ENCODE results near the gene IL11RA.

IL11RA gene

DNA sequence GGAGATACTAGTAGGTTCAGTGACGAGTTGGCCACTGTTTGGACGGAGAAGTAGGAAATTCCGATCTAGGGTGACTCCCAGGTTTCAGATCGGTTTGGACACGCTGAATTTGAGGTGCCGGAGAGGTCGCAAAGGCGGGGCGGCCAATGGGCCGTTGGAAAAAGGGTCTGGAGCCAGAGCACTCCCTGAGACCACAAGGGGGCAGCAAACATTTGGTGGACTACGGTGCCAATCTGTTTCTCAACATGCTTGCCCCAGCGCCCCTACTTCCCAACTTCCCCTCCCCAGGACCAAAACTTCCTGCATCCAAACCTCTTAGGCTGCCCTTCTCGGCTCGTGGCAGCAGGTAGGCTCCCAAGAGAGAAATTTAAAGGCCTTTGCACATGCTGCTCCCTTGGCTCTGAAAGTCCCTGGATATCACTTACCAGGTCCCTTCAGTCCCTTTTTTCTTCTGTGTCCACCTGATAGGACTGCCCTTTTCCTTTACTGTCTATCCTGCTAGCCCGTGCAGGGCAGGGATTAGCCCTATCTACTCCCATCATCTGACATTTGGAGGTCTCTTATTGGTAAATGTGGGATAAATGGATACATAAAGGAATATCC, 39.1 kb upstream of the IL11RA start:
- Histone ChIP-seq H3K27ac (peak overlapping the region; percentile 96), H3K9ac (peak overlapping the region; percentile 96)

DNA sequence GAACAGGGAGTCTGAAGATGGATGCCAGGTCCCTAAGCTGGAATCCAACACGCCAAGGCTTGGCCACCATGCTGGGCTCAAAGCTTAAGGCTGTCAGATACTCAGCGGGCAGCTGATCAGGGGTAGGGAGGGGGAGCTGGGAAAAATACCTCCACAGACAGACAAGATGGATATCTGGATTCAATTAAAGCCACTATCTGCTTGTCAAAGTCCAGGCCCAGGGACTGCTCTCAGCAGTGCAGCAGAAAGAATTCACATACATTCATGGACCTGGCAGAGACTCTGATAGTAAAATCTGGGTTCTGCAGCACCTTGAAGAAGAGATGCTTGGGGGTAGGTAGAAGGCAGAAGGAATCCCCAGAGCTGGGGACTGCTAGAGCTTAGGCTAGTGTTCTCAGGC, 36.9 kb upstream of the IL11RA start:
- no peak for TF ChIP-seq Cebpa-rat (IDR thresholded peaks at IDR 0.05)

More for the DNA sequence above, 39.1 kb upstream of the IL11RA start:
- H3K9me3 ChIP-seq = no peaks in the 10 kb centered on the region
- H3K4me2 ChIP-seq = peak overlapping the region; percentile 92
- no peaks in the 10 kb centered on the region for H4K20me1 ChIP-seq
- TF ChIP-seq Cebpa-rat (IDR thresholded peaks at IDR 0.05) = no peak
- H3K36me3 ChIP-seq = peaks cover 34% of the 10 kb centered on the region; the same call in 1 of the 2 replicates
- peak overlapping the region; percentile 85 for H3K4me3 ChIP-seq
- 0 out of 2 replicates have a peak, but pooled peaks cover 3% of the 10 kb centered on the region for H3K27me3 ChIP-seq
- H3K4me1 ChIP-seq = peaks cover 20% of the 10 kb centered on the region

DNA sequence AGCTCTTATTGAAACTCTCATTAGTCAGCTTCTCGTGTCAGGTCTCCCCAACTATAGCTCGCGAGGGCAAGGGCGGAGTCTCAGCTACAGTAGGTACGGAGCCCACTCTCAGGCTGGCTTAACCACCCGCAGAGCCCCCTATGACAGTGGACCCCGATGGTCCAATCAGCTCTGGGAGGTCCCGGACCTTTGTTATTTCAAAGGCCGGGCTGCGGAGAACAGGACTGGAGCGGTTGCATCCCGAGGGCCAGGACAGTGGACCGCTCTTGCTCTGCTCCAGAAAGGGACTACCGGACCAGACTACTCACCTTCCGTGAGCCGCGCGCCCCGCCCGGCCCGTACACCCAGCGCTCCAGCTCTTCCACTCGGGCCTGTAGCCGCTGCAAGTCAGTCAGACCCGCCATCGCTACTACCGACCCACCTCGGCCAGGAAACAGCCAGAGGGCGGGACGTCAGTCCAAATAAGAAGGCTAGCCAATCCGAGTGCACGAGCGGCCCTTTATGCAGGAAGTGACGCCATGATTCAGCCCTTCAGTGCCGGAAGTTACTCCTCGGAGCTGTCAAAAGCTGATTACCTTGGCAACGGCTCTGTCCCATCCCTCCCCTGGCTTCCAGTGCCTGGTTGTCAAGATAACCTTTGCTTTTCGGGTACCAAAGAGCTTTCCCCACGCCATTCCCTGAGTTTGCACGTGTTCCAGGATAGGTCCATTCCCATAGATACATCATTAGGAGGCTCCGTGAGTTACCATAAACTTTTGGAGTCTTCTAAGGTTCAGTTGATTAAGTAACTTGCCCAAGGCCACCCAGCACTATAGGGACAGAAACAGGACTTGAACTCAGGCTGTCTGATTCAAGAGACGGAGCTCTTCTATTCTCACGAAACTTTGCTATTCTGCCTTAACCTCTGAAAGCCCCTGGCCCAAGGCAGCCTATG, 31.7 kb upstream of the IL11RA start, which contains the start of gene DCTN3:
DCTN3 (minus strand) TSS at position 435 of the 934 bp plus-strand sequence; CDS start at position 404, 31 bp downstream.
- H3K9me3 ChIP-seq = peaks cover 37% of the 10 kb centered on the region
- H3K4me3 ChIP-seq = peak within 1 kb of the TSS; percentile 74
- no peak within 1 kb of the TSS for H3K27ac ChIP-seq
- H3K9ac ChIP-seq = peak within 1 kb of the TSS; percentile 69
- peaks cover 24% of the 10 kb centered on the region; the same call in 1 of the 2 replicates for H3K36me3 ChIP-seq
- H4K20me1 ChIP-seq = no peaks in the 10 kb centered on the region
- H3K4me1 ChIP-seq = peaks cover 11% of the 10 kb centered on the region
- peak within 1 kb of the TSS; percentile 79 for H3K4me2 ChIP-seq
- TF ChIP-seq Cebpa-rat (IDR thresholded peaks at IDR 0.05) = no peak
- H3K27me3 ChIP-seq = peaks cover 71% of the 10 kb centered on the region

More for the DNA sequence above, 36.9 kb upstream of the IL11RA start:
- Histone ChIP-seq H4K20me1 (no peaks in the 10 kb centered on the region), H3K27me3 (peaks cover 19% of the 10 kb centered on the region), H3K9me3 (peaks cover 4% of the 10 kb centered on the region), H3K27ac (no peak overlapping the region), H3K36me3 (peaks cover 37% of the 10 kb centered on the region; the same call in 1 of the 2 replicates), H3K4me1 (peaks cover 26% of the 10 kb centered on the region), H3K9ac (no peak overlapping the region), H3K4me2 (no peak overlapping the region), H3K4me3 (no peak overlapping the region)

DNA sequence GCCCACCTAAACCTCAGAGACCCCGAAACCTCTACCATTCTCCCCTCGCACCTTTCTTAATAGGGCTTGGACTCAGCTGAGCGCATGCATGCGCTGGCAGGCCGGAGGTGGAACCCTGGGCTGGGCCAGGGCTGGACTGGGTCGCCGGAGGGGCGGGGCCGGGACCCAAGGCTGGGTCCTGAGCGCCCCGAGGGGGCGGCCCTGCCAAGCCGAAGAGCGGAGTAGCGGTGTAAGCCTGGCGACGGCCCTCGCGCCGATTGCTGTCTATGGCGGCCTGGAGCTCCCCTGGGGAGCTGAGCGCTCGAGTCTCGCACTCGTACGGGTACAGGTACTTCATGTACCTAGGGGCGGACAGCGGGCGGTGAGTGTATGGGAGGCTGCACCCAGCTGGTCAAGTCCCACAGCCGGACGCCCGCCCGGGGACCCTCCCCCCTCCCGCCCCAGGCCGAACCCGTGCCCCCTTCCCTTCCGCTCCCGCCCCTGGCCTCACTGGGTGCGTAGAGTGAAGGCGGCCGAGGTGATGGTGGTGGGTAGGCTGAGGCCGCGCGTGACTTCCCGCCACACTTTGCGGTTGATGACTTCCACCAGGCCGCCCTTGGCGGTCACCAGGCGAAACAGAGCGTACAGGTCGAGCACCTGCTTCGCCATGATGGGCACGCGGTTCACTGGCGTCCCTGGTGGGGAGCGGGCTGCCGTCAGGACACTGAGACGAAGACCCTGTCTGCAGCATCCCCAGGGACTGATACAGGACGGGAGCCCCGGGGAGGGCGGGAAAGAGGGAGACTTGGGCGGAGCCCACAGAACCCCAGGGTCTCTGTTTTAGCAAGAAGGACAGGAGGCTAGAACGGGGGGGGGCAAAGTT, 28.4 kb upstream of the IL11RA start:
- Histone ChIP-seq H3K4me3 (0 out of 2 replicates have a peak overlapping the region, but pooled peaks have one; percentile 28), H3K36me3 (no peaks in the 10 kb centered on the region), H3K27me3 (peaks cover 98% of the 10 kb centered on the region), H4K20me1 (peaks cover 20% of the 10 kb centered on the region), H3K4me1 (peaks cover 19% of the 10 kb centered on the region), H3K4me2 (no peak overlapping the region), H3K9ac (no peak overlapping the region), H3K9me3 (peaks cover 37% of the 10 kb centered on the region), H3K27ac (no peak overlapping the region)
- no peak for TF ChIP-seq Cebpa-rat (IDR thresholded peaks at IDR 0.05)

GRCh38 chr9:34624475-34625185, 27.4 kb upstream of the IL11RA start:
- no peak for TF ChIP-seq Cebpa-rat (IDR thresholded peaks at IDR 0.05)
- Histone ChIP-seq H3K4me1 (peaks cover 17% of the 10 kb centered on the region), H3K4me2 (no peak overlapping the region)

GRCh38 chr9:34625186-34625486, 26.8 kb upstream of the IL11RA start:
- no peak overlapping the region for H3K4me3 ChIP-seq
- no peaks in the 10 kb centered on the region for H3K36me3 ChIP-seq
- no peak for TF ChIP-seq Cebpa-rat (IDR thresholded peaks at IDR 0.05)
- peaks cover 100% of the 10 kb centered on the region for H3K27me3 ChIP-seq
- peaks cover 34% of the 10 kb centered on the region for H3K9me3 ChIP-seq
- no peak overlapping the region for H3K9ac ChIP-seq
- peaks cover 35% of the 10 kb centered on the region for H4K20me1 ChIP-seq
- no peak overlapping the region for H3K27ac ChIP-seq
- no peak overlapping the region for H3K4me2 ChIP-seq
- peaks cover 14% of the 10 kb centered on the region for H3K4me1 ChIP-seq

More at GRCh38 chr9:34624475-34625185, 27.4 kb upstream of the IL11RA start:
- peaks cover 30% of the 10 kb centered on the region for H4K20me1 ChIP-seq
- H3K9ac ChIP-seq = no peak overlapping the region
- no peak overlapping the region for H3K27ac ChIP-seq
- no peak overlapping the region for H3K4me3 ChIP-seq
- peaks cover 37% of the 10 kb centered on the region for H3K9me3 ChIP-seq
- peaks cover 100% of the 10 kb centered on the region for H3K27me3 ChIP-seq
- H3K36me3 ChIP-seq = no peaks in the 10 kb centered on the region

GRCh38 chr9:34627716-34628655, 24.0 kb upstream of the IL11RA start:
- no peak overlapping the region for H3K27ac ChIP-seq
- peaks cover 10% of the 10 kb centered on the region for H3K9me3 ChIP-seq
- H3K27me3 ChIP-seq = peaks cover 92% of the 10 kb centered on the region
- H4K20me1 ChIP-seq = peaks cover 62% of the 10 kb centered on the region
- peak overlapping the region; percentile 66; the same call in 1 of the 2 replicates for H3K4me2 ChIP-seq
- peaks cover 11% of the 10 kb centered on the region for H3K4me1 ChIP-seq
- no peak for TF ChIP-seq Cebpa-rat (IDR thresholded peaks at IDR 0.05)
- no peaks in the 10 kb centered on the region for H3K36me3 ChIP-seq
- H3K4me3 ChIP-seq = peak overlapping the region; percentile 52
- H3K9ac ChIP-seq = no peak overlapping the region

Data from BLaER1 (cell line).